Panc1 (cell line): ENCODE results near the gene POFUT2. TPM values are rescaled to one million over a fixed set of nuclear protein-coding genes. Genes with fewer than 3 reads are reported as not detected.

Experiments
- ATAC-seq: fragments of 200-7000 bp; cut with Tn5 transposase; 2 replicates; pipeline ENCODE4 v1.9.1; 2020; ENCODE audit warnings: mild to moderate bottlenecking, moderate library complexity
- BruUV-seq: library from RNA; stranded (reverse); fragments of 400-500 nt; replicated peaks from 2 replicates; lab custom pipeline; 2021; lab: Mats Ljungman, UMichigan
- CTCF ChIA-PET: fragments of 300-600 bp; sonication (Branson Sonifier 250); formaldehyde crosslinking; loops from one replicate; lab custom pipeline; 2022; ENCODE audit warnings: antibody characterized with exemption; lab: Charles Lee
- POLR2A ChIA-PET: fragments of 300-600 bp; sonication (Branson Sonifier 250); formaldehyde crosslinking; loops from one replicate; lab custom pipeline; 2022; ENCODE audit warnings: antibody characterized with exemption; lab: Charles Lee
- DNase-seq: peaks from one replicate; pipeline ENCODE4 v3.0.0-alpha.2; 2010; ENCODE audit warnings: low read depth, low spot score
- H3K27ac ChIP-seq: 2 replicates; pipeline ENCODE4 v1.5.1; 2011; ENCODE audit warnings: mild to moderate bottlenecking, low read length, inconsistent platforms
- H3K27me3 ChIP-seq: fragments of 200-500 bp; sonication (Bioruptor generic); 2 replicates; pipeline ENCODE4 v1.6.0; 2014; ENCODE audit warnings: low read length, inconsistent platforms; ENCODE audit not compliant: control insufficient read depth, insufficient read depth
- H3K36me3 ChIP-seq: fragments of 200-500 bp; sonication (Bioruptor generic); 2 replicates; pipeline ENCODE4 v1.5.1; 2014; ENCODE audit warnings: inconsistent platforms, mild to moderate bottlenecking, low read length, moderate library complexity; ENCODE audit not compliant: control insufficient read depth, insufficient read depth
- H3K4me1 ChIP-seq: 2 replicates; pipeline ENCODE4 v1.5.1; 2011; ENCODE audit warnings: inconsistent platforms, mild to moderate bottlenecking, low read length, moderate library complexity; ENCODE audit not compliant: control insufficient read depth, insufficient read depth
- H3K4me3 ChIP-seq, 2 experiments: 2 replicates each; pipeline ENCODE4 v1.5.1; 2011 to 2012; ENCODE audit warnings: low read depth in 2 of 2, low read length in 2 of 2, mild to moderate bottlenecking in 2 of 2, inconsistent platforms in 1 of 2, moderate library complexity in 1 of 2
- H3K9me3 ChIP-seq: fragments of 200-500 bp; sonication (Bioruptor generic); 2 replicates; pipeline ENCODE4 v1.5.1; 2014; ENCODE audit warnings: low read depth, mild to moderate bottlenecking, inconsistent platforms, low read length, moderate library complexity; ENCODE audit not compliant: control insufficient read depth, insufficient read depth
- POLR2AphosphoS5 ChIP-seq: IDR thresholded peaks from 2 replicates; pipeline ENCODE4 v1.6.1; 2012; ENCODE audit warnings: mild to moderate bottlenecking, low read depth, low read length, moderate library complexity
- SIN3A ChIP-seq: IDR thresholded peaks from 2 replicates; pipeline ENCODE4 v1.6.1; 2012; ENCODE audit warnings: low read depth, mild to moderate bottlenecking, low read length, moderate library complexity, borderline replicate concordance; ENCODE audit not compliant: insufficient read depth
- TCF7L2 ChIP-seq: IDR thresholded peaks from 2 replicates; pipeline ENCODE4 v1.6.1; 2011; ENCODE audit warnings: mild to moderate bottlenecking, low read depth, low read length, inconsistent platforms
- in situ Hi-C: cut with HindIII; loops from 2 replicates; pipeline ENCODE4 v1.10.0; 2016; ENCODE audit warnings: low sequenced_read_pairs, low pct_unique_long_range_greater_than_20kb
- intact Hi-C: fragments of 100-400 bp; cut with micrococcal nuclease; formaldehyde crosslinking; loops from one replicate; pipeline ENCODE4 v1.10.0; 2022; ENCODE audit not compliant: unreplicated experiment
- total RNA-seq: library from RNA; stranded (reverse); gene quantifications from one replicate; pipeline ENCODE4 v1.2.1, GENCODE V29; 2021; ENCODE audit not compliant: unreplicated experiment
- TF ChIP-seq, protein P1 (sequence below), 2 experiments: IDR thresholded peaks; 2 replicates each; pipeline ENCODE4 v1.6.1; 2011 to 2012; ENCODE audit warnings: low read depth in 2 of 2, control low read depth in 1 of 2, low read length in 1 of 2, mild to moderate bottlenecking in 1 of 2, moderate library complexity in 1 of 2; ENCODE audit not compliant: insufficient read depth in 1 of 2
- TF ChIP-seq, protein P2 (sequence below): fragments of 450-650 bp; IDR thresholded peaks from 2 replicates; pipeline ENCODE4 v1.5.1; 2017; ENCODE audit warnings: mild to moderate bottlenecking

The POFUT2 gene
- total RNA-seq, 1 experiment from 2014 or later, result 59.6 TPM

DNA sequence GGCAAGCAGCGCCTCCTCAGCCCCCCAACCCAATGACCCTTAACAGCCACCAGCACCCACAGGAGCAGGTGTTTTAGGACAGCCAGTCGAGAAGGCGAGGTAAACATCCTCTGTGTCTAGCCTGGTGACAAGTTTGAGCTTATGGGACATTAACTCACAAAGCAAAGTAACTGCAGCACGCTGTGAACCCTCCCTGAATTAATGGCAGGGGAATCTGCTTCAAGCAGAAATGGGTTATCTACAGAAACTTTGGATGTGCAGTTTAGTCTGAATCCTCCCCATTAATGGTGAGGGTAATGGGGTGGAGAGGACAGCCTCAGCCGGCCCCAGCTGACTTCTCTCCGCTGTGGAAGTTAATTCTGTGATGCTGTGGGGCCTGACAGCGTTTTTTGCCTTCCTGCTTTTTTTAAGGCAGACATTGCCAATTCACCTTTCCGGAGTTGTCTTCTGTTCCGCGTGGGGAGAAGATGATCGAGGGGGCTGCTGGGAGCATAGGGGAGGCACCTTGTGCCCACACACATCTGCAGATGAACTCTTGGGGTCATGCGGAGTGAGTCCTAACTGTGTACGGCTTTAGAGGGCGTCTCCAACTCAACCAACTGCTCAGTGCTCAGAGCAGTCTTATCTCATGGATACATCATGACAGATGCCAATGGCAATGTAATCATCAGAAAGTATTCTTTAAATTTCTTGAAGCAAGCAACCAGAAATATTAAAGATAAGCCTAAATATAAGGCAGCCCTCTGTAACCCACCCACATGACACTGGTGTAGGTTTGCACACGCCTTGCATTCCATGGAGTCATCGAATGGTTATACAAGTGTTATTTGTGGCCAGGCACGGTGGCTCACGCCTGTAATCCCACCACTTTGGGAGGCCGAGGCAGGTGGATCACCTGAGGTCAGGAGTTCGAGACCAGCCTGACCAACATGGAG lies 41.0 kb downstream of the POFUT2 start:
- no TSS peak for BruUV-seq
- DNase-seq (no peak), ATAC-seq (no peak)
- H3K4me3 ChIP-seq, result no peak overlapping the region
- no peaks in the 10 kb centered on the region for H3K27me3 ChIP-seq
- TF ChIP-seq, protein P1, sequence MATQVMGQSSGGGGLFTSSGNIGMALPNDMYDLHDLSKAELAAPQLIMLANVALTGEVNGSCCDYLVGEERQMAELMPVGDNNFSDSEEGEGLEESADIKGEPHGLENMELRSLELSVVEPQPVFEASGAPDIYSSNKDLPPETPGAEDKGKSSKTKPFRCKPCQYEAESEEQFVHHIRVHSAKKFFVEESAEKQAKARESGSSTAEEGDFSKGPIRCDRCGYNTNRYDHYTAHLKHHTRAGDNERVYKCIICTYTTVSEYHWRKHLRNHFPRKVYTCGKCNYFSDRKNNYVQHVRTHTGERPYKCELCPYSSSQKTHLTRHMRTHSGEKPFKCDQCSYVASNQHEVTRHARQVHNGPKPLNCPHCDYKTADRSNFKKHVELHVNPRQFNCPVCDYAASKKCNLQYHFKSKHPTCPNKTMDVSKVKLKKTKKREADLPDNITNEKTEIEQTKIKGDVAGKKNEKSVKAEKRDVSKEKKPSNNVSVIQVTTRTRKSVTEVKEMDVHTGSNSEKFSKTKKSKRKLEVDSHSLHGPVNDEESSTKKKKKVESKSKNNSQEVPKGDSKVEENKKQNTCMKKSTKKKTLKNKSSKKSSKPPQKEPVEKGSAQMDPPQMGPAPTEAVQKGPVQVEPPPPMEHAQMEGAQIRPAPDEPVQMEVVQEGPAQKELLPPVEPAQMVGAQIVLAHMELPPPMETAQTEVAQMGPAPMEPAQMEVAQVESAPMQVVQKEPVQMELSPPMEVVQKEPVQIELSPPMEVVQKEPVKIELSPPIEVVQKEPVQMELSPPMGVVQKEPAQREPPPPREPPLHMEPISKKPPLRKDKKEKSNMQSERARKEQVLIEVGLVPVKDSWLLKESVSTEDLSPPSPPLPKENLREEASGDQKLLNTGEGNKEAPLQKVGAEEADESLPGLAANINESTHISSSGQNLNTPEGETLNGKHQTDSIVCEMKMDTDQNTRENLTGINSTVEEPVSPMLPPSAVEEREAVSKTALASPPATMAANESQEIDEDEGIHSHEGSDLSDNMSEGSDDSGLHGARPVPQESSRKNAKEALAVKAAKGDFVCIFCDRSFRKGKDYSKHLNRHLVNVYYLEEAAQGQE (IDR thresholded peaks at IDR 0.05; ENCODE audit: insufficient read depth in 1 of 2, low read depth in 2 of 2, low read length in 1 of 2), result no peak
- TF ChIP-seq TCF7L2 (no peak), POLR2AphosphoS5 (no peak), SIN3A (no peak)
- TF ChIP-seq, protein P2, sequence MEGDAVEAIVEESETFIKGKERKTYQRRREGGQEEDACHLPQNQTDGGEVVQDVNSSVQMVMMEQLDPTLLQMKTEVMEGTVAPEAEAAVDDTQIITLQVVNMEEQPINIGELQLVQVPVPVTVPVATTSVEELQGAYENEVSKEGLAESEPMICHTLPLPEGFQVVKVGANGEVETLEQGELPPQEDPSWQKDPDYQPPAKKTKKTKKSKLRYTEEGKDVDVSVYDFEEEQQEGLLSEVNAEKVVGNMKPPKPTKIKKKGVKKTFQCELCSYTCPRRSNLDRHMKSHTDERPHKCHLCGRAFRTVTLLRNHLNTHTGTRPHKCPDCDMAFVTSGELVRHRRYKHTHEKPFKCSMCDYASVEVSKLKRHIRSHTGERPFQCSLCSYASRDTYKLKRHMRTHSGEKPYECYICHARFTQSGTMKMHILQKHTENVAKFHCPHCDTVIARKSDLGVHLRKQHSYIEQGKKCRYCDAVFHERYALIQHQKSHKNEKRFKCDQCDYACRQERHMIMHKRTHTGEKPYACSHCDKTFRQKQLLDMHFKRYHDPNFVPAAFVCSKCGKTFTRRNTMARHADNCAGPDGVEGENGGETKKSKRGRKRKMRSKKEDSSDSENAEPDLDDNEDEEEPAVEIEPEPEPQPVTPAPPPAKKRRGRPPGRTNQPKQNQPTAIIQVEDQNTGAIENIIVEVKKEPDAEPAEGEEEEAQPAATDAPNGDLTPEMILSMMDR, result no peak
- no peaks in the 10 kb centered on the region for H3K36me3 ChIP-seq
- ChIA-PET POLR2A (no interaction called here), CTCF (no interaction called here)
- in situ Hi-C loops (no loop called here), intact Hi-C loops (no loop called here)
- no peak overlapping the region for H3K27ac ChIP-seq
- peaks cover 8% of the 10 kb centered on the region; the same call in 1 of the 2 replicates for H3K9me3 ChIP-seq
- H3K4me1 ChIP-seq, result peaks cover 4% of the 10 kb centered on the region; the same call in 1 of the 2 replicates

DNA sequence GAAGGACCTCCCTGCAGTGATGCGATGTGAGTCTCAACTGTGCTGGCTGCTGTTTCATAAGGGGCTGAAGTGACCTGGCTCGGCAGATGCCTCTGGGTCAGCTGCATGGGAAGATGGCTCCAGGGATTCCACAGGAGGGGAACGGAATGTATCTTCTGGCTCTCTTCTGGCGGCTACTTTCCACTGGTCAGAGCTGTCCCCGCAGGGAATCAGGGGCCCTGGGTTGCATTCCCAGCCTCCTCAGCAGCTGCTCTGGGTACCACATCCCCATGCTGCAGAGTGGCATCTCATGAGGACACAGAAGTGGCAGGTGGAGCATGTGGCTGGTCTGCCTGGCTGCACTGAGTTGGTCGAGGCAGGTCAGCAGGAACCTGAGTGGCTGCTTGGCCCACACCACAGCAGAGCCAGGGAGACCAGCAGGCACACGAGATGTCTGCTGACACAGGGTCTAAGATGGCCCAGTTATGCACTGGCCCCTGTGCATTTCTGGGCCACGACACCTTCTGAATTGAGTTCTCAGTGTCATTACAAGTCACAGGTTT lies 42.8 kb downstream of the POFUT2 start:
- in situ Hi-C loops, result no loop called here
- Histone ChIP-seq H3K9me3 (peaks cover 8% of the 10 kb centered on the region; the same call in 1 of the 2 replicates), H3K4me3 (no peak overlapping the region), H3K4me1 (peaks cover 4% of the 10 kb centered on the region; the same call in 1 of the 2 replicates), H3K27me3 (no peaks in the 10 kb centered on the region), H3K36me3 (no peaks in the 10 kb centered on the region), H3K27ac (no peak overlapping the region)
- intact Hi-C loops, result no loop called here
- ChIA-PET POLR2A (no interaction called here), CTCF (no interaction called here)
- ATAC-seq, result no peak
- no peak for TF ChIP-seq TCF7L2
- DNase-seq, result no peak
- BruUV-seq, result no TSS peak
